ENCODE data around the gene ZBTB7A.

GRCh38 chr19:4030552-4030951 is 36.1 kb downstream of the ZBTB7A start:
- no peak for TF ChIP-seq POLR2A (IDR thresholded peaks at IDR 0.05)
- TF ChIP-seq, protein P1, sequence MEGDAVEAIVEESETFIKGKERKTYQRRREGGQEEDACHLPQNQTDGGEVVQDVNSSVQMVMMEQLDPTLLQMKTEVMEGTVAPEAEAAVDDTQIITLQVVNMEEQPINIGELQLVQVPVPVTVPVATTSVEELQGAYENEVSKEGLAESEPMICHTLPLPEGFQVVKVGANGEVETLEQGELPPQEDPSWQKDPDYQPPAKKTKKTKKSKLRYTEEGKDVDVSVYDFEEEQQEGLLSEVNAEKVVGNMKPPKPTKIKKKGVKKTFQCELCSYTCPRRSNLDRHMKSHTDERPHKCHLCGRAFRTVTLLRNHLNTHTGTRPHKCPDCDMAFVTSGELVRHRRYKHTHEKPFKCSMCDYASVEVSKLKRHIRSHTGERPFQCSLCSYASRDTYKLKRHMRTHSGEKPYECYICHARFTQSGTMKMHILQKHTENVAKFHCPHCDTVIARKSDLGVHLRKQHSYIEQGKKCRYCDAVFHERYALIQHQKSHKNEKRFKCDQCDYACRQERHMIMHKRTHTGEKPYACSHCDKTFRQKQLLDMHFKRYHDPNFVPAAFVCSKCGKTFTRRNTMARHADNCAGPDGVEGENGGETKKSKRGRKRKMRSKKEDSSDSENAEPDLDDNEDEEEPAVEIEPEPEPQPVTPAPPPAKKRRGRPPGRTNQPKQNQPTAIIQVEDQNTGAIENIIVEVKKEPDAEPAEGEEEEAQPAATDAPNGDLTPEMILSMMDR (IDR thresholded peaks at IDR 0.05) = no peak
